ENCODE data around the gene MYCN.
A peak's percentile ranks its signal among the peaks of the same experiment; 100 is the strongest.

MYCN gene

GRCh38 chr2:15939854-15940660, at the start of gene MYCN:
Gene MYCN (plus strand): TSS chr2:15940550. CDS start chr2:15942065, 1,515 bp downstream.
- no peak for TF ChIP-seq CTCF (IDR thresholded peaks at IDR 0.05; ENCODE audit: low read length, missing control alignments)
- peak; percentile 42 for DNase-seq (ENCODE audit: low read depth)
- H3K4me3 ChIP-seq (replicated peaks; ENCODE audit: low read depth, low read length): peak within 1 kb of the TSS; percentile 33

- no peak overlapping the region for H3K4me3 ChIP-seq (replicated peaks; ENCODE audit: low read depth, low read length)
- peak; percentile 7 for DNase-seq (ENCODE audit: low read depth)
- no peak for TF ChIP-seq CTCF (IDR thresholded peaks at IDR 0.05; ENCODE audit: low read length, missing control alignments)
Observed at GRCh38 chr2:15890936-15891905, 49.1 kb upstream of the MYCN start.

DNA sequence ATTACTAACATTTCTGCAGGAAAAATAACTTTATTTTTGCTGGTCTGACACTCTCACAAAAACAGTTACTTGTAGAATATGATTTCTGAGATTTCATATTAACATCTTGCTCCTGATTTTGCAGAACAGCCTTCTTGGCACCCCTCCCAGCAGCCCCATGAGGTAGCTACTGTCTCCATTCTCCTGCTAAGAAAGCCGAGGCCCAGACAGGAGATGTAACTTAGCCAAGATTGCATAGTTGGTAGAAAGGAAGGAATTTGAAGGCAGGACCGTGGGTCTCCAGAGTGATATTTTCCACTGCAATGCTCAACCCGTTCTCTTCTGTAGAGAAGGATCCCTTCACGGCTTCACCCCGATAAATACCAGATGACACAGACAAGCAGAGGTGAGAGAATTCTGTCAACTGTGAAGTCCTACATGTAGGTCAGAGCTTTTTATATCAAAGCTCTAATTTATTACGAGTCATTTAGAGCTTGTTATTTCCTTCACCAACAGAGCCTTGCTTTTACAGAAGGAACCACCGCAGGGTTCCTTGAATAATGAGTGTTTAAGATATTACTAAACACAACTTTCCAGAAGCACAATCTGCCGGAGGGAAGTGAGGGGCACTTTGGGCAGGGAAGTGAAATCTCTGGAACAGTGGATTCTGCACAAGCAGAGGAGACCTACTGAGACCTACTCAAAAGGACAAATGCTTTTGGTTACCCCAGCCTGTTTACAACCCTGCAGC, 48.0 kb upstream of the MYCN start:
- DNase-seq (ENCODE audit: low read depth): no peak
- no peak for TF ChIP-seq CTCF (IDR thresholded peaks at IDR 0.05; ENCODE audit: low read length, missing control alignments)
- H3K4me3 ChIP-seq (replicated peaks; ENCODE audit: low read depth, low read length): no peak overlapping the region

DNA sequence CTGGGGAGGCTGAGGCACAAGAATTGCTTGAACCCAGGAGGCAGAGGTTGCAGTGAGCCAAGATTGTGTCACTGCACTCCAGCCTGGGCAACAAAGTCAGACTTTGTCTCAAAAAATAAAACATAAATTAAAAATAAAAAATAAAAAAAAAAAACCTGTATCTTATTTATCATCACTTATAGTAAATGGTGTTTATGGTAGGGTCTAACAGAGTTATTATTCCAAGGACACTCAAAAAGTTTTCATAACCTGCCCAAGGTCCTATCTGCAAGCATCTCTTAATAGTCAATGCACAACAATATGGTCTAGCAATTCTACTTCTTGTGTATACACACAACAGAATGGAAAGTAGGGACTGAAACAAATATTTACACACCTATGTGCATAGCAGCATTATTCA, 47.3 kb upstream of the MYCN start:
- H3K4me3 ChIP-seq (replicated peaks; ENCODE audit: low read depth, low read length): no peak overlapping the region
- no peak for TF ChIP-seq CTCF (IDR thresholded peaks at IDR 0.05; ENCODE audit: low read length, missing control alignments)
- DNase-seq (ENCODE audit: low read depth): no peak

DNA sequence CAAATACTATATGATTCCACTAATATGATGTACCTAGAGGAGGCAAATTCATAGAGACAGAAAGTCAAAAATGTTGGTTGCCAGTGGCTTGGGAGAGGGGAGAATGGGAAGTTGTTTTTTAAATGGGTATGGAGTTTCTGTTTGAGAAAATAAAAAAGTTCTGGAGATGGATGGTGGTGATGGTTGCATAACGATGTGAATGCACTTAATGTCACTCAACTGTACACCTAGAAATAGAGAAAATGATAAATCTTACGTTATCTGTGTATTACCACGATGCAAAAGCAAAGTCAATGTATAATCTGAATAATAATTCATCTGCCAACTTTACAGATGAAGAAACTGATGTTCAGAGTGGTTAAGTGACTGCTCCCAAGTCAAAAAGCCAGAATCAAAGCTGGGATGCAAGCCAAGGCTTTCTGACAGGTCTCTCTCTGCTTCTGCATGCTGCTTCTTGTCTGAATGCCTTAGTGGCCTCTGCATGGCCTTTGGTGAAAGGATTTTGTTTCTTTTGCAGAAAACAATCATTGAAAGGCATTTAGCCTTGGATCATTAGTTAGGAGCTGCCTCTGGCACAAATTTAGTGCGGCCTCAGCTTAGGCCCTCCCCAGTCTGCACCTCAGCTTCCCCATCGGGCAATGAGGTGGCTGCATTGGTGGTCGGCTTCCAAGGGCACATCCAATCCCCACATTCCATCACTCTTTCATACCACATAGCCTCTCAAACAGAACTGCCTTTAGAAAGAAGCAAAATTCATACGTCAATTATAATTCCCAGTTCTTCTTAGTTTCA, 46.5 kb upstream of the MYCN start:
- DNase-seq (ENCODE audit: low read depth): no peak
- TF ChIP-seq CTCF (IDR thresholded peaks at IDR 0.05; ENCODE audit: low read length, missing control alignments): no peak
- H3K4me3 ChIP-seq (replicated peaks; ENCODE audit: low read depth, low read length): no peak overlapping the region
